ENCODE measurements around the gene FLNB. TPM values are rescaled to one million over a fixed set of nuclear protein-coding genes. Genes with fewer than 3 reads are reported as not detected.
A peak's percentile ranks its signal among the peaks of the same experiment; 100 is the strongest.

Gene FLNB
- total and polyA plus RNA-seq, 2 of the 8 experiments (the other 6 are each of a cell fraction or from before 2014, with no cell fraction given), result 72.3 to 118 TPM

DNA sequence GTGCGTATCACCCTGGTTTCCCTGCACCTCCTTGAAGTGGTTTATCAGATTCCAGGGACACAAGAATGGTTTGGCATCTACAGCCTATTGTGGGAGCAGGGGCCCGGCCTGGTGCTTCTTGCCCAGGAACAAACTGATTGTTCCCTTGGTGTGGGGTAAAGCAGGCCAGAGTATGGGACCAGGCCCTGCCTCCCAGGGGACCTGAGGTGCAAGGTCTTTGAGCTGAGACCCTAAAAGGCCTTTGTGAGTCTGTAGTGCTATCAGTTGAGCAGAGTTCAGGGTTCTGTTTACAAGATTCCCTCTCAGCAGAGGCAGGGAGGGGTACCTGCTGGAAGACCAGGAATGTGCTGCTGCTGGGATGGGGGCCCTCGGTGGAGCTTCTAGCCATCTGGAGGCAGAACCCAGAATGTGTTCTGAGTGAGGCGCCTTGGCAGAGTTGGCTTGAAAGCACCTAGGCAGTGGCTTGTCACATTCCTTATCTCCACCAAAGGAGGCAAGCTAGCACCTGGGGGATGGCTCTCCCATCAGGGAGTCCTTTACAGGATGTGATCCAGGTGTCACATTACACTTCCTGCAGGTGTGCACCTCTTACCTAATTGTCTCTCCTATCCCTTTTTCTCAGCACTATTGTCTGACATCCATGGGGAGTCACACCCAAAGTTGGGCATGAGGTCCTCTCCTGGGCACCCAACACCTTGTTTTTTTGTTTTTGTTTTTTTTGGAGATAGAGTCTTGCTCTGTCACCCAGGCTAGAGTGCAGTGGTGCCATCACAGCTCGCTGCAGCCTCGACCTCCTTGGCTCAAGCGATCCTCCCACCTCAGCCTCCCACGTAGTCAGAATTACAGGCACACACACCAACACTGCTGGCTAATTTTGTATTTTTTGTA is 13.1 kb downstream of the FLNB start (continued):
- TF ChIP-seq HDAC2 (IDR thresholded peaks at IDR 0.05; ENCODE audit: borderline replicate concordance in 1 of 2, low read depth in 2 of 2, low read length in 2 of 2) (peak in 1 of 2 experiments; percentile 62; a peak in 1 of 4 replicates), RXRA (IDR thresholded peaks at IDR 0.05; ENCODE audit: insufficient read depth, low read depth, low read length) (no peak), ZNF274 (IDR thresholded peaks at IDR 0.05; ENCODE audit: borderline replicate concordance, extremely low read depth, low read length) (no peak), POLR2A (IDR thresholded peaks at IDR 0.05; ENCODE audit: control extremely low read depth in 1 of 2, low read depth in 2 of 2, low read length in 2 of 2) (peak in 1 of 2 experiments; percentile 69; a peak in 1 of 3 replicates), CREB1 (IDR thresholded peaks at IDR 0.05) (0 out of 2 replicates have a peak, but pooled peaks have one; percentile 16), KDM4A (IDR thresholded peaks at IDR 0.05; ENCODE audit: low read depth, low read length, severe bottlenecking) (no peak), NANOG (IDR thresholded peaks at IDR 0.05; ENCODE audit: insufficient read depth, low read depth, low read length, poor library complexity, severe bottlenecking) (peak; percentile 39), EGR1 (IDR thresholded peaks at IDR 0.05; ENCODE audit: borderline replicate concordance, low read depth, low read length) (no peak)
